Measurements from ENCODE around the gene RCVRN.

GRCh38 chr17:9862949-9863348 lies 42.1 kb downstream of the RCVRN start:
- no peak for TF ChIP-seq EP300 (IDR thresholded peaks at IDR 0.05)
- TF ChIP-seq, protein P1, sequence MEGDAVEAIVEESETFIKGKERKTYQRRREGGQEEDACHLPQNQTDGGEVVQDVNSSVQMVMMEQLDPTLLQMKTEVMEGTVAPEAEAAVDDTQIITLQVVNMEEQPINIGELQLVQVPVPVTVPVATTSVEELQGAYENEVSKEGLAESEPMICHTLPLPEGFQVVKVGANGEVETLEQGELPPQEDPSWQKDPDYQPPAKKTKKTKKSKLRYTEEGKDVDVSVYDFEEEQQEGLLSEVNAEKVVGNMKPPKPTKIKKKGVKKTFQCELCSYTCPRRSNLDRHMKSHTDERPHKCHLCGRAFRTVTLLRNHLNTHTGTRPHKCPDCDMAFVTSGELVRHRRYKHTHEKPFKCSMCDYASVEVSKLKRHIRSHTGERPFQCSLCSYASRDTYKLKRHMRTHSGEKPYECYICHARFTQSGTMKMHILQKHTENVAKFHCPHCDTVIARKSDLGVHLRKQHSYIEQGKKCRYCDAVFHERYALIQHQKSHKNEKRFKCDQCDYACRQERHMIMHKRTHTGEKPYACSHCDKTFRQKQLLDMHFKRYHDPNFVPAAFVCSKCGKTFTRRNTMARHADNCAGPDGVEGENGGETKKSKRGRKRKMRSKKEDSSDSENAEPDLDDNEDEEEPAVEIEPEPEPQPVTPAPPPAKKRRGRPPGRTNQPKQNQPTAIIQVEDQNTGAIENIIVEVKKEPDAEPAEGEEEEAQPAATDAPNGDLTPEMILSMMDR (IDR thresholded peaks at IDR 0.05), result no peak

All from upper lobe of left lung (tissue), 4 donors.